OCI-LY1 (cell line): Measurements from ENCODE around the gene COQ9.

Source experiments
- H2AFZ ChIP-seq: fragments of 200-600 bp; sonication (generic), shearing (Covaris generic); 2 replicates; pipeline ENCODE4 v1.6.0; 2014; ENCODE audit warnings: antibody characterized with exemption, mild to moderate bottlenecking, low read length
- H3F3A ChIP-seq: fragments of 200-600 bp; sonication (generic), shearing (Covaris generic); 2 replicates; pipeline ENCODE4 v1.6.0; 2014; ENCODE audit warnings: mild to moderate bottlenecking, antibody characterized with exemption, low read length, moderate library complexity; ENCODE audit not compliant: insufficient read depth
- H3K27ac ChIP-seq: fragments of 200-600 bp; sonication (generic); 2 replicates; pipeline ENCODE4 v1.5.1; 2014; ENCODE audit warnings: low read length, mixed run types, mild to moderate bottlenecking, low read depth; ENCODE audit not compliant: poor library complexity, severe bottlenecking
- H3K27me3 ChIP-seq: fragments of 200-600 bp; sonication (generic); 2 replicates; pipeline ENCODE4 v1.6.0; 2014; ENCODE audit warnings: antibody characterized with exemption, mild to moderate bottlenecking, low read length, moderate library complexity; ENCODE audit not compliant: insufficient read depth
- H3K36me3 ChIP-seq: fragments of 200-600 bp; sonication (generic); 2 replicates; pipeline ENCODE4 v1.6.1; 2014; ENCODE audit warnings: mild to moderate bottlenecking, antibody characterized with exemption, low read length, moderate library complexity, mixed read lengths; ENCODE audit not compliant: insufficient read depth
- H3K4me1 ChIP-seq: fragments of 200-600 bp; sonication (generic); 2 replicates; pipeline ENCODE4 v1.5.1; 2014; ENCODE audit warnings: mild to moderate bottlenecking, low read length, moderate library complexity; ENCODE audit not compliant: insufficient read depth, severe bottlenecking
- H3K4me2 ChIP-seq: fragments of 200-600 bp; sonication (generic), shearing (Covaris generic); 2 replicates; pipeline ENCODE4 v1.6.1; 2014; ENCODE audit warnings: low read length
- H3K4me3 ChIP-seq: fragments of 200-600 bp; sonication (generic); 2 replicates; pipeline ENCODE4 v1.5.1; 2014; ENCODE audit warnings: low read length, low read depth, mild to moderate bottlenecking, mixed read lengths; ENCODE audit not compliant: poor library complexity, severe bottlenecking
- H3K79me2 ChIP-seq: fragments of 200-600 bp; shearing (Covaris generic); 2 replicates; pipeline ENCODE4 v1.6.1; 2016; ENCODE audit warnings: mixed run types, low read length, mixed read lengths; ENCODE audit not compliant: insufficient read depth
- H3K9ac ChIP-seq: fragments of 200-600 bp; sonication (generic), shearing (Covaris generic); 2 replicates; pipeline ENCODE4 v1.6.1; 2014; ENCODE audit warnings: mild to moderate bottlenecking, low read length, mixed read lengths
- H3K9me2 ChIP-seq: fragments of 200-600 bp; sonication (generic), shearing (Covaris generic); 2 replicates; pipeline ENCODE4 v1.6.1; 2014; ENCODE audit warnings: low read depth, mild to moderate bottlenecking, low read length, mixed read lengths
- H3K9me3 ChIP-seq: fragments of 200-600 bp; shearing (Covaris generic); 2 replicates; pipeline ENCODE4 v1.6.1; 2014; ENCODE audit warnings: low read length, mixed read lengths
- H4K20me1 ChIP-seq: fragments of 200-600 bp; sonication (generic), shearing (Covaris generic); 2 replicates; pipeline ENCODE4 v1.6.0; 2016; ENCODE audit warnings: mild to moderate bottlenecking, low read length; ENCODE audit not compliant: insufficient read depth
- CTCF ChIP-seq: fragments of 200-600 bp; sonication (generic), shearing (Covaris generic); IDR thresholded peaks from 2 replicates; pipeline ENCODE4 v1.5.1; 2017; ENCODE audit warnings: mild to moderate bottlenecking, antibody characterized with exemption, low read length, moderate library complexity, mixed read lengths
- EZH2 ChIP-seq: fragments of 200-600 bp; sonication (generic), shearing (Covaris generic); IDR thresholded peaks from 2 replicates; pipeline ENCODE4 v1.8.0; 2017; ENCODE audit warnings: borderline replicate concordance, mixed run types, mild to moderate bottlenecking, antibody characterized with exemption, low read length, moderate library complexity, mixed read lengths

The COQ9 gene

DNA sequence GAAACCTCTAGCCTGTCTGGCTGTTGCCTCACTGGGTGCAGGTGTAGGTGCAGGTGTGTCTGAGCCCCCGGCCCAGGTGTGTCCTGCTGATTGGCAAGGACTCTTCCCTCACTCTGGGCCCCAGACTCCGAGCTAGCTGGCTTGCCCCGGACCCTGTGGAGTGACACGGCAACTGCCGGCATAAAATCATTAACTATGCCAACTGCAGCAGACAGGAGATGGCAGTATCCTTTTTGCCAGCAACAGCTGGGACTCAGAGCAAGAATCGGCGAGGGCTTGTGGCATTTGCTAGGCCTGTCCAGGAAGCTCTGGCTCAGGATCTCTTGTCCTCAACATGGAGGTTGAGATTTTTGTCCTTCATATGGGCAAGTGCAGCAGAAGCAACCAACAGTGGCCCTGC, 20.9 kb upstream of the COQ9 start:
- Histone ChIP-seq H3K9me3 (no peaks in the 10 kb centered on the region), H3K36me3 (peaks cover 46% of the 10 kb centered on the region), H4K20me1 (no peaks in the 10 kb centered on the region), H2AFZ (no peak overlapping the region), H3K4me2 (no peak overlapping the region), H3K79me2 (no peaks in the 10 kb centered on the region), H3F3A (no peaks in the 10 kb centered on the region), H3K9me2 (no peaks in the 10 kb centered on the region), H3K4me1 (peaks cover 5% of the 10 kb centered on the region), H3K27me3 (no peaks in the 10 kb centered on the region), H3K9ac (no peak overlapping the region), H3K27ac (no peak overlapping the region), H3K4me3 (no peak overlapping the region)
- TF ChIP-seq EZH2, result no peak
- no peak for TF ChIP-seq CTCF

GRCh38 chr16:57427307-57427706, 20.0 kb upstream of the COQ9 start:
- H3K9me3 ChIP-seq, result no peaks in the 10 kb centered on the region
- TF ChIP-seq EZH2 (no peak), CTCF (no peak)
- H3K79me2 ChIP-seq, result no peaks in the 10 kb centered on the region
- H3F3A ChIP-seq, result no peaks in the 10 kb centered on the region
- H3K4me1 ChIP-seq, result peaks cover 3% of the 10 kb centered on the region
- no peaks in the 10 kb centered on the region for H3K9me2 ChIP-seq
- no peaks in the 10 kb centered on the region for H3K27me3 ChIP-seq
- no peaks in the 10 kb centered on the region for H4K20me1 ChIP-seq
- H3K9ac ChIP-seq, result no peak overlapping the region
- peaks cover 55% of the 10 kb centered on the region for H3K36me3 ChIP-seq
- H3K4me3 ChIP-seq, result no peak overlapping the region
- no peak overlapping the region for H3K27ac ChIP-seq
- H2AFZ ChIP-seq, result no peak overlapping the region
- no peak overlapping the region for H3K4me2 ChIP-seq

DNA sequence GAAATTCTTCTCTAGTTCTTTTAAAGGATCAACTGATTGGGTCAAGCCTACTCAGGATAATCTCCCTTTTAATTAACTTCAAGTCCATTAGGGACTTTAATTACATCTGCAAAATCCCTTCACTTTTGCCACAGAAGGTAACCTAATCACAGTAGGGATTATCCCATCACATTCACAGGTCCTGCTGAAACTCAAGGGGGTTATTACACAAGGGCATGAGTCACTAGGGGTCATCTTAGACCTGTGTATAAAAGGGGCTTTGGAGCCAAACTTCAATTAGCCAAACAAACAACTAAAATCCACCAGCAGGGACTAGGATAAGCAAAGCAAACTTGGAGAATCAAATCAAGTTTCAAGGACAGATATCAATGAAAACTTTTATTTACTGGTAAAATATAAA, 19.5 kb upstream of the COQ9 start:
- Histone ChIP-seq H2AFZ (no peak overlapping the region), H3K27ac (no peak overlapping the region), H3K36me3 (peaks cover 60% of the 10 kb centered on the region), H3K79me2 (no peaks in the 10 kb centered on the region), H3K9me2 (no peaks in the 10 kb centered on the region), H3K27me3 (no peaks in the 10 kb centered on the region), H3K4me1 (no peaks in the 10 kb centered on the region), H3F3A (no peaks in the 10 kb centered on the region), H4K20me1 (no peaks in the 10 kb centered on the region), H3K4me3 (no peak overlapping the region), H3K9me3 (no peaks in the 10 kb centered on the region), H3K9ac (no peak overlapping the region), H3K4me2 (no peak overlapping the region)
- TF ChIP-seq CTCF, result no peak
